Measurements from ENCODE around the gene AFAP1. TPM values are rescaled to one million over a fixed set of nuclear protein-coding genes. Genes with fewer than 3 reads are reported as not detected.

Gene AFAP1
- total RNA-seq, 4 donors from 2014 or later: 25.1 to 56.9 (median 26.4) TPM

DNA sequence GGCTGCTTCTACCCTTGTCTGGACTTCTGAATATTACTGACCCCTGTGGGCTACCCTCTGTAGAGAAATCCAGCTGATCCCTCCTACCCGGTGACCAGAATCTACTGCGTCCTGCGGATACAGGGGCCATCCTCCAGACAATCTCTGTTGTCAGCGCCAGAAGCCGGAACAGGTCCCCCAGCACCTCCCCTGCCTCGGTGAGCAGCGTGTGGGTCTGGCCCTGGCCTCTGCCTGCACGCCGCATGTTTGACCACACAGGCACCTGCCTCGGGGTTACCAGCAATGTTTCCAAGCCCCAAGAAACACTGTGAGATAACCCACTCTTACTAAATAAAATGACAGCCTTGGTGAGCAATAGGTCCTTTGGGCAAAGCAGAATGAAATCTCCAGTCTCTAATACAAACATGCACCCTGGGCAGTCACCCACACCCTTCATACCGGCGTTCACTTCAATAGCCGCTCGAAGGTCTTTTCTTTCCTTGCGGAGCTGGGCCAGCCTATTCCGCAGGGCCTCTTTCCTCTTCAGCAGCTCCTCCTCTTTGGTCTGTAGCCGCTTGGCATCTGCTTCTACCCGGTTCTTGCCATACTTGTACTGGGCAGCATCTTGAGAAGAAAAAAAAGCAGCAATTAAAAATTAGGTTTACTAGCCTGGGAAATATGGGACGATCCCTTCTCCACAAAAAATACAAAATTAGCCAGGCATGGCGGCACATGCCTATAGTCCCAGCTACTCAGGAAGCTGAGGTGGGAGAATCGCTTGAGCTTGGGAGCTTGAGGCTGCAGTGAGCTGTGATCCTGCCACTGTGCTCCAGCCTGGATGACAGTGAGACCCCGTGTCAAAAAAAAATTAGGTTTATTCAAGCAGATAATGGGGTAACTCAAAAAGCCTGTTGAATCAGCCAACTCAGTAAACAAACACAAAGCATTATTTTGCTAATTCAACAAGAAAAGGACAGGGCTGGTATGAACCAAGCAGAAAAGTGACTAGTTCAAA is 165.1 kb downstream of the AFAP1 start:
- DNase-seq: no peak
- intact Hi-C loops (cut with DNase I; ENCODE audit: low total_unique reads) (loop anchor here (10.0 kb wide), 1 partner anchor 160 kb away; the partner anchor contains the start of gene AFAP1), in situ Hi-C loops (cut with MboI; ENCODE audit: low pct_ligation_motif_present in 1 of 4, low pct_unique_long_range_greater_than_20kb in 1 of 4, low sequenced_read_pairs in 3 of 4) (no loop called here)
- Histone ChIP-seq H3K4me1 (peaks cover 10 to 64% (median 34%) of the 10 kb centered on the region in 4 donors), H3K27ac (peak overlapping the region; percentile 45 to 77 (median 72)), H3K9me3 (no peaks in the 10 kb centered on the region), H3K4me3 (no peak overlapping the region), H3K27me3 (no peaks in the 10 kb centered on the region), H3K36me3 (peaks cover 0 to 4% (median under 1%) of the 10 kb centered on the region in 4 donors)
- WGBS, 2 donors (ENCODE audit: low coverage in 1 of 2): 80 to 87% methylated on average over 7 to 22 of the region's 22 CpGs
- TF ChIP-seq, protein P1, sequence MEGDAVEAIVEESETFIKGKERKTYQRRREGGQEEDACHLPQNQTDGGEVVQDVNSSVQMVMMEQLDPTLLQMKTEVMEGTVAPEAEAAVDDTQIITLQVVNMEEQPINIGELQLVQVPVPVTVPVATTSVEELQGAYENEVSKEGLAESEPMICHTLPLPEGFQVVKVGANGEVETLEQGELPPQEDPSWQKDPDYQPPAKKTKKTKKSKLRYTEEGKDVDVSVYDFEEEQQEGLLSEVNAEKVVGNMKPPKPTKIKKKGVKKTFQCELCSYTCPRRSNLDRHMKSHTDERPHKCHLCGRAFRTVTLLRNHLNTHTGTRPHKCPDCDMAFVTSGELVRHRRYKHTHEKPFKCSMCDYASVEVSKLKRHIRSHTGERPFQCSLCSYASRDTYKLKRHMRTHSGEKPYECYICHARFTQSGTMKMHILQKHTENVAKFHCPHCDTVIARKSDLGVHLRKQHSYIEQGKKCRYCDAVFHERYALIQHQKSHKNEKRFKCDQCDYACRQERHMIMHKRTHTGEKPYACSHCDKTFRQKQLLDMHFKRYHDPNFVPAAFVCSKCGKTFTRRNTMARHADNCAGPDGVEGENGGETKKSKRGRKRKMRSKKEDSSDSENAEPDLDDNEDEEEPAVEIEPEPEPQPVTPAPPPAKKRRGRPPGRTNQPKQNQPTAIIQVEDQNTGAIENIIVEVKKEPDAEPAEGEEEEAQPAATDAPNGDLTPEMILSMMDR (IDR thresholded peaks at IDR 0.05): no peak
- TF ChIP-seq POLR2AphosphoS5 (IDR thresholded peaks at IDR 0.05) (no peak), POLR2A (IDR thresholded peaks at IDR 0.05) (no peak), EP300 (IDR thresholded peaks at IDR 0.05; ENCODE audit: low read depth) (no peak)

DNA sequence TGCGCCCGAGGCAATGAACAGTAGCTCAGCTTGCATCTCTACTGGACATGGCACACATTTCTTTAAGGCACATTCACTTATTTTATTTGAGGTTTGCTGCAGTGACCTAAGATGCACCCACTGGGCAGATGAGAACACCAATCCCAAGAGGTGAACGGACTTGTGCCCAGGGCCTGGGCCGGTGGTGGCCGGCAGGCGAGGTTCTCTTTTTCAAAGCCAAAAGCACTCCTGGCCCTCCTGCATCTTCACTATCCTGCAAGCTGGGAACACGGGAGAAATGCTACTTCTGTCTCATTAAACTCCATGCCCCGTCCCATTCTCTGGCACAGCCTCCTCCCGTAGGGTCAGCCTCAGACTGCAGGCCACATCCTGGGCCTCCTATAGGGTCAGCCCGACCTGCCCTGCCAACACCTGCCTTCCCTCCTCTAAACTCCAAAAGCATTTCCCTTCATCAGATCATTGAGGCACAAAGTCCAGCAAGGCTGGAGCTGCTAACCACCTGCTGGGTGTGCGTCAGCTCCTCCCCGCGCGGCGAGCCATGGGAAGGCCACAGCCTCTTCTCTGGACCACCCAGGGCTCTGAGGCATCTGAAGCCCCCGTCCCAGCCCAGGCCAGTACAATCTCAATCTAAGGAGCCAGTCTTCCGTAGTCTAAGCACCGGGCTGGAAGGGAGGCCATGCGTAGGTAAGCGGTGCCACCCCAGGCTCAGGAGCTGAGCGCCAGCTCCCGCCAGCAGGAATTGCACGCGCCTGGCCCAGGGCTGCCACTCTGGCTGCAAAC is 166.1 kb downstream of the AFAP1 start:
- TF ChIP-seq POLR2AphosphoS5 (IDR thresholded peaks at IDR 0.05) (peak in 1 of 3 donors; percentile 55), POLR2A (IDR thresholded peaks at IDR 0.05) (no peak)
- TF ChIP-seq, protein P1 (IDR thresholded peaks at IDR 0.05): peak in 1 of 5 experiments; percentile 12
- no peaks in the 10 kb centered on the region for H3K27me3 ChIP-seq
- in situ Hi-C loops (cut with MboI; ENCODE audit: low pct_ligation_motif_present in 1 of 4, low pct_unique_long_range_greater_than_20kb in 1 of 4, low sequenced_read_pairs in 3 of 4): no loop called here
- H3K9me3 ChIP-seq: no peaks in the 10 kb centered on the region
- intact Hi-C loops (cut with DNase I; ENCODE audit: low total_unique reads): loop anchor here (10.0 kb wide), 1 partner anchor 161 kb away; the partner anchor contains the start of gene AFAP1
- 71% methylated on average over 24 of the region's 24 CpGs; no CpG with 5 or more reads in 1 of the 2 donors for WGBS, 2 donors (ENCODE audit: low coverage in 1 of 2)
- H3K27ac ChIP-seq: peak overlapping the region; percentile 45 to 77 (median 72)
- H3K4me3 ChIP-seq: peak overlapping the region in 1 of 4 donors; percentile 9
- H3K4me1 ChIP-seq: peaks cover 10 to 60% (median 32%) of the 10 kb centered on the region in 4 donors
- DNase-seq: peak; percentile 78
- H3K36me3 ChIP-seq: peaks cover 0 to 9% (median 4%) of the 10 kb centered on the region in 4 donors

DNA sequence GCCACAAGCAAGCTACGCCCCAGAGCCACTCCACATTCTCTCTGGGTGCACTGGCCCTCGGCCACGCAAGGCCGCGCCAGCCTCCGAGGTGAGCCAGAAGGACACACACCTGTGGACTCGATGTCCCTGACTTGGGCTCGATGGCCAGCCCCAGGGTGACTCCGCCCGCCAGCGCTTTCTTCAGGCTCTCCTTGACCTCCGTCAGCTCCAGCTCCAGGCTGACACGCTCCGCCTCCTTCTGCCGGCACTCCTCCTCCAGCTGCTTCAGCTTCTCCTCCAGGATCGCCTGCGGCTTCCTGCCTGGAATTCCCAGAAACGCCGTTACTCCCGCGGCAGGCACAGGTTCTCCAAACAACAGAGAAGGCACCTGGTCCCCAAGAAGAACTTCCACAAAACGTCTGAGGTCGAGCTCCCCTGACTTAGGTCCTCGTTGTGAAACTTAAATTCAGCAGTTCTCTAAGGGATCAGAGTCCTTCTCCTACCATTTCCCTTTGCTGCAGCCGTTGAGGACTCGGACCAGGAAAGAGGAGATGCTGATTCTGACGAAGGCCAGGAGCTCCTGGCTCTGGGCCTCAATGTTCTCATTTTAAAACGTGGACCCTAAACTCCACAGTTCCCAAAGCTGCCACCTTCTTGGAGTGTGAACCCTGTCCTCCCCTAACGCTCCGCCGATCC is 166.8 kb downstream of the AFAP1 start:
- Histone ChIP-seq H3K4me3 (peak overlapping the region in 1 of 4 donors; percentile 9), H3K4me1 (peaks cover 10 to 60% (median 32%) of the 10 kb centered on the region in 4 donors), H3K36me3 (peaks cover 0 to 17% (median 6%) of the 10 kb centered on the region in 4 donors), H3K27ac (peak overlapping the region; percentile 45 to 77 (median 72)), H3K9me3 (no peaks in the 10 kb centered on the region), H3K27me3 (no peaks in the 10 kb centered on the region)
- DNase-seq: peak; percentile 78
- in situ Hi-C loops (cut with MboI; ENCODE audit: low pct_ligation_motif_present in 1 of 4, low pct_unique_long_range_greater_than_20kb in 1 of 4, low sequenced_read_pairs in 3 of 4): no loop called here
- no peak for TF ChIP-seq POLR2A (IDR thresholded peaks at IDR 0.05)
- TF ChIP-seq, protein P1 (IDR thresholded peaks at IDR 0.05): no peak
- peak in 2 of 3 donors; percentile 25 to 27 for TF ChIP-seq POLR2AphosphoS5 (IDR thresholded peaks at IDR 0.05)
- TF ChIP-seq EP300 (IDR thresholded peaks at IDR 0.05; ENCODE audit: low read depth): no peak
- 20 to 50% methylated on average over 1 to 31 of the region's 31 CpGs for WGBS, 2 donors (ENCODE audit: low coverage in 1 of 2)
- intact Hi-C loops (cut with DNase I; ENCODE audit: low total_unique reads): loop anchor here (10.0 kb wide), 1 partner anchor 162 kb away; the partner anchor contains the start of gene AFAP1

Measured in transverse colon (tissue), 4 donors.